B cell (primary cell): ENCODE measurements around the gene PRKACG.
"Not testable (repeated sequence)": the region's sequence is repeated elsewhere in the genome, so short reads cannot be mapped to it uniquely, and the experiment has no call there.

Source experiments
- CTCF ChIP-seq: fragments of 200-600 bp; IDR thresholded peaks from one replicate; pipeline ENCODE4 v1.8.0; 2022; ENCODE audit warnings: antibody characterized with exemption, mild to moderate bottlenecking
- EZH2 ChIP-seq: IDR thresholded peaks from 2 replicates; pipeline ENCODE4 v1.6.1; 2012; ENCODE audit warnings: borderline replicate concordance, low read depth, mild to moderate bottlenecking, moderate library complexity, low read length; ENCODE audit not compliant: insufficient read depth, poor library complexity, severe bottlenecking

GRCh38 chr9:68986949-68987348 is 27.0 kb downstream of the PRKACG start:
- TF ChIP-seq CTCF, EZH2: not testable (repeated sequence)
